MM.1S (cell line): ENCODE measurements around the gene DOCK4.

ENCODE experiments used
- CTCF ChIP-seq: fragments of 300-600 bp; sonication (generic); IDR thresholded peaks from 2 replicates; pipeline ENCODE4 v1.5.1; 2016; ENCODE audit warnings: antibody characterized with exemption, low read length, mixed read lengths
- EZH2 ChIP-seq: fragments of 300-600 bp; sonication (generic); optimal IDR thresholded peaks from 2 replicates; pipeline ENCODE3; 2017; ENCODE audit warnings: low read depth, mild to moderate bottlenecking, antibody characterized with exemption, low read length, mixed read lengths

GRCh38 chr7:112042631-112043030, 163.6 kb downstream of the DOCK4 start:
- TF ChIP-seq CTCF (no peak), EZH2 (no peak)
